Left ventricle myocardium inferior (tissue), 1 donor: ENCODE data around the gene TBC1D14. TPM values are rescaled to one million over a fixed set of nuclear protein-coding genes. Genes with fewer than 3 reads are reported as not detected.

Source experiments
- DNase-seq: peaks from one replicate; pipeline ENCODE4 v3.0.0-alpha.2; 2020
- H3K27ac ChIP-seq: fragments of 200-600 bp; replicated peaks from 2 replicates; pipeline ENCODE4 v1.8.0; 2021
- H3K27me3 ChIP-seq: fragments of 200-600 bp; 2 replicates; pipeline ENCODE4 v1.8.0; 2021; ENCODE audit warnings: low read depth
- H3K36me3 ChIP-seq: fragments of 200-600 bp; 2 replicates; pipeline ENCODE4 v1.8.0; 2021
- H3K4me1 ChIP-seq: fragments of 200-600 bp; 2 replicates; pipeline ENCODE4 v1.8.0; 2021
- H3K4me3 ChIP-seq: fragments of 200-600 bp; 2 replicates; pipeline ENCODE4 v1.8.0; 2021; ENCODE audit warnings: mild to moderate bottlenecking, moderate library complexity
- H3K9me3 ChIP-seq: fragments of 200-600 bp; replicated peaks from 2 replicates; pipeline ENCODE4 v1.8.0; 2021
- CTCF ChIP-seq: fragments of 200-600 bp; IDR thresholded peaks from 2 replicates; pipeline ENCODE4 v1.8.0; 2021; ENCODE audit warnings: antibody characterized with exemption, mild to moderate bottlenecking, borderline replicate concordance
- intact Hi-C: fragments of 100-400 bp; cut with micrococcal nuclease; formaldehyde crosslinking; loops from one replicate; pipeline ENCODE4 v1.11.0; 2022
- total RNA-seq: library from RNA; stranded (reverse); fragmentation: NEBNext Ultra II Directional; extraction: Animal tissue kit (Norgen Biotek cat#: 25700); gene quantifications from one replicate; pipeline ENCODE4 v1.2.1, GENCODE V29; 2021
- donor health status: DM: no; HTN: yes; CAD: no; lungs with severe emphysema.

Gene TBC1D14
- total RNA-seq, 1 donor from 2014 or later = 36.1 TPM

- intact Hi-C loops = no loop called here
- TF ChIP-seq CTCF = no peak
- H3K27ac ChIP-seq = no peak overlapping the region
- no peaks in the 10 kb centered on the region for H3K27me3 ChIP-seq
- peaks cover 10% of the 10 kb centered on the region for H3K4me1 ChIP-seq
- no peak overlapping the region for H3K4me3 ChIP-seq
- H3K9me3 ChIP-seq = no peaks in the 10 kb centered on the region
- H3K36me3 ChIP-seq = peaks cover 69% of the 10 kb centered on the region
- no peak for DNase-seq
These were observed 106.5 kb downstream of the TBC1D14 start for GRCh38 chr4:7016086-7016485.

GRCh38 chr4:7016512-7016911 lies 106.9 kb downstream of the TBC1D14 start:
- intact Hi-C loops = no loop called here
- H3K4me3 ChIP-seq = no peak overlapping the region
- no peak for DNase-seq
- TF ChIP-seq CTCF = no peak
- no peaks in the 10 kb centered on the region for H3K9me3 ChIP-seq
- H3K27me3 ChIP-seq = no peaks in the 10 kb centered on the region
- peaks cover 68% of the 10 kb centered on the region for H3K36me3 ChIP-seq
- H3K27ac ChIP-seq = no peak overlapping the region
- peaks cover 10% of the 10 kb centered on the region for H3K4me1 ChIP-seq

GRCh38 chr4:7017446-7018048 lies 107.9 kb downstream of the TBC1D14 start:
- Histone ChIP-seq H3K4me1 (peaks cover 10% of the 10 kb centered on the region), H3K9me3 (no peaks in the 10 kb centered on the region), H3K27ac (no peak overlapping the region), H3K36me3 (peaks cover 62% of the 10 kb centered on the region), H3K27me3 (no peaks in the 10 kb centered on the region), H3K4me3 (no peak overlapping the region)
- no peak for DNase-seq
- TF ChIP-seq CTCF = no peak
- intact Hi-C loops = no loop called here

GRCh38 chr4:7018281-7018680 lies 108.7 kb downstream of the TBC1D14 start:
- intact Hi-C loops = no loop called here
- peaks cover 59% of the 10 kb centered on the region for H3K36me3 ChIP-seq
- no peak for DNase-seq
- H3K9me3 ChIP-seq = no peaks in the 10 kb centered on the region
- H3K27ac ChIP-seq = no peak overlapping the region
- TF ChIP-seq CTCF = no peak
- no peaks in the 10 kb centered on the region for H3K27me3 ChIP-seq
- H3K4me3 ChIP-seq = no peak overlapping the region
- H3K4me1 ChIP-seq = peaks cover 10% of the 10 kb centered on the region

GRCh38 chr4:7019367-7019766 lies 109.7 kb downstream of the TBC1D14 start:
- H3K4me3 ChIP-seq = no peak overlapping the region
- H3K27ac ChIP-seq = no peak overlapping the region
- peaks cover 60% of the 10 kb centered on the region for H3K36me3 ChIP-seq
- DNase-seq = no peak
- intact Hi-C loops = no loop called here
- TF ChIP-seq CTCF = no peak
- H3K27me3 ChIP-seq = no peaks in the 10 kb centered on the region
- peaks cover 10% of the 10 kb centered on the region for H3K4me1 ChIP-seq
- H3K9me3 ChIP-seq = no peaks in the 10 kb centered on the region
